ENCODE data around the gene SIRT7. TPM values are rescaled to one million over a fixed set of nuclear protein-coding genes. Genes with fewer than 3 reads are reported as not detected.

Gene SIRT7
- total RNA-seq, 1 donor, result 12.7 TPM

GRCh38 chr17:81910840-81911276, 7.1 kb downstream of the SIRT7 start:
- DNase-seq (ENCODE audit: low read depth), result no peak
- no peak for TF ChIP-seq CTCF (IDR thresholded peaks at IDR 0.05; ENCODE audit: insufficient read depth, low read length)
- peak overlapping the region; percentile 81 for H3K4me3 ChIP-seq (ENCODE audit: low read depth, low read length)

GRCh38 chr17:81909966-81910839, 7.8 kb downstream of the SIRT7 start:
- peak overlapping the region; percentile 81 for H3K4me3 ChIP-seq (ENCODE audit: low read depth, low read length)
- TF ChIP-seq CTCF (IDR thresholded peaks at IDR 0.05; ENCODE audit: insufficient read depth, low read length), result no peak
- no peak for DNase-seq (ENCODE audit: low read depth)

GRCh38 chr17:81909231-81909630, 8.7 kb downstream of the SIRT7 start:
- no peak for DNase-seq (ENCODE audit: low read depth)
- H3K4me3 ChIP-seq (ENCODE audit: low read depth, low read length), result no peak overlapping the region
- TF ChIP-seq CTCF (IDR thresholded peaks at IDR 0.05; ENCODE audit: insufficient read depth, low read length), result no peak

- TF ChIP-seq CTCF (IDR thresholded peaks at IDR 0.05; ENCODE audit: insufficient read depth, low read length), result no peak
- no peak for DNase-seq (ENCODE audit: low read depth)
- no peak overlapping the region for H3K4me3 ChIP-seq (ENCODE audit: low read depth, low read length)
These were observed 9.2 kb downstream of the SIRT7 start for GRCh38 chr17:81908793-81909192.

- DNase-seq (ENCODE audit: low read depth), result no peak
- TF ChIP-seq CTCF (IDR thresholded peaks at IDR 0.05; ENCODE audit: insufficient read depth, low read length), result no peak
- H3K4me3 ChIP-seq (ENCODE audit: low read depth, low read length), result no peak overlapping the region
These were observed 10.5 kb downstream of the SIRT7 start for GRCh38 chr17:81907219-81908145.

- no peak for DNase-seq (ENCODE audit: low read depth)
- no peak overlapping the region for H3K4me3 ChIP-seq (ENCODE audit: low read depth, low read length)
- no peak for TF ChIP-seq CTCF (IDR thresholded peaks at IDR 0.05; ENCODE audit: insufficient read depth, low read length)
These were observed 11.3 kb downstream of the SIRT7 start for GRCh38 chr17:81906476-81907218.
